MM.1S (cell line): ENCODE measurements around the gene EEF1B2.

Source experiments
- EZH2 ChIP-seq: fragments of 300-600 bp; sonication (generic); optimal IDR thresholded peaks from 2 replicates; pipeline ENCODE3; 2017; ENCODE audit warnings: low read depth, mild to moderate bottlenecking, antibody characterized with exemption, low read length, mixed read lengths
- EZH2phosphoT487 ChIP-seq: fragments of 300-600 bp; sonication (generic); IDR thresholded peaks from 2 replicates; pipeline ENCODE4 v1.6.1; 2018; ENCODE audit warnings: antibody characterized with exemption, low read length
- TF ChIP-seq, protein P1 (sequence below): fragments of 300-600 bp; sonication (generic); IDR thresholded peaks from 2 replicates; pipeline ENCODE4 v1.5.1; 2016; ENCODE audit warnings: antibody characterized with exemption, low read length, mixed read lengths

DNA sequence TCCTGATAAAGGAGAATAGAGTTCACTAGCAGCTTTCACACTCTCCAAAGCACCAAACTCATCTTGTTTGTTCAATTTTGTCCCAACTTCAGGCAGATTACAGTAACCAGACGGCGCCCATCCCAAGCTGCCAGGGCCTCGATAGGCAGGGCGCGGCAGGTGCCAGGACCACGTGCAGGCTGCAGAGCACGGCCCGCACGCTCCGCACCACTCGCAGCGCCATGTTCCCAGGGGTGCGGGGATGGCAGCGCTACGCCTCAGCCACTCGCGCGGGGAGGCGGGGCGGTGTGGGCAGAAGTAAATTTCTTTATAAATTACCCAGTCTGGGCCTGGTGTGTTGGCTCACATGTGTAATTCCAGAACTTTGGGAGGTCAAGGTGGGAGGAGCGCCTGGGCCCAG is 43.4 kb upstream of the EEF1B2 start:
- TF ChIP-seq, protein P1, sequence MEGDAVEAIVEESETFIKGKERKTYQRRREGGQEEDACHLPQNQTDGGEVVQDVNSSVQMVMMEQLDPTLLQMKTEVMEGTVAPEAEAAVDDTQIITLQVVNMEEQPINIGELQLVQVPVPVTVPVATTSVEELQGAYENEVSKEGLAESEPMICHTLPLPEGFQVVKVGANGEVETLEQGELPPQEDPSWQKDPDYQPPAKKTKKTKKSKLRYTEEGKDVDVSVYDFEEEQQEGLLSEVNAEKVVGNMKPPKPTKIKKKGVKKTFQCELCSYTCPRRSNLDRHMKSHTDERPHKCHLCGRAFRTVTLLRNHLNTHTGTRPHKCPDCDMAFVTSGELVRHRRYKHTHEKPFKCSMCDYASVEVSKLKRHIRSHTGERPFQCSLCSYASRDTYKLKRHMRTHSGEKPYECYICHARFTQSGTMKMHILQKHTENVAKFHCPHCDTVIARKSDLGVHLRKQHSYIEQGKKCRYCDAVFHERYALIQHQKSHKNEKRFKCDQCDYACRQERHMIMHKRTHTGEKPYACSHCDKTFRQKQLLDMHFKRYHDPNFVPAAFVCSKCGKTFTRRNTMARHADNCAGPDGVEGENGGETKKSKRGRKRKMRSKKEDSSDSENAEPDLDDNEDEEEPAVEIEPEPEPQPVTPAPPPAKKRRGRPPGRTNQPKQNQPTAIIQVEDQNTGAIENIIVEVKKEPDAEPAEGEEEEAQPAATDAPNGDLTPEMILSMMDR, result no peak
- no peak for TF ChIP-seq EZH2
- TF ChIP-seq EZH2phosphoT487, result no peak
